GM10847 (cell line): Measurements from ENCODE around the gene PKHD1.

ENCODE experiments used
- POLR2A ChIP-seq: IDR thresholded peaks from 2 replicates; pipeline ENCODE4 v1.6.1; 2011; ENCODE audit not compliant: insufficient read length; ENCODE audit errors: extremely low read depth

Gene PKHD1

DNA sequence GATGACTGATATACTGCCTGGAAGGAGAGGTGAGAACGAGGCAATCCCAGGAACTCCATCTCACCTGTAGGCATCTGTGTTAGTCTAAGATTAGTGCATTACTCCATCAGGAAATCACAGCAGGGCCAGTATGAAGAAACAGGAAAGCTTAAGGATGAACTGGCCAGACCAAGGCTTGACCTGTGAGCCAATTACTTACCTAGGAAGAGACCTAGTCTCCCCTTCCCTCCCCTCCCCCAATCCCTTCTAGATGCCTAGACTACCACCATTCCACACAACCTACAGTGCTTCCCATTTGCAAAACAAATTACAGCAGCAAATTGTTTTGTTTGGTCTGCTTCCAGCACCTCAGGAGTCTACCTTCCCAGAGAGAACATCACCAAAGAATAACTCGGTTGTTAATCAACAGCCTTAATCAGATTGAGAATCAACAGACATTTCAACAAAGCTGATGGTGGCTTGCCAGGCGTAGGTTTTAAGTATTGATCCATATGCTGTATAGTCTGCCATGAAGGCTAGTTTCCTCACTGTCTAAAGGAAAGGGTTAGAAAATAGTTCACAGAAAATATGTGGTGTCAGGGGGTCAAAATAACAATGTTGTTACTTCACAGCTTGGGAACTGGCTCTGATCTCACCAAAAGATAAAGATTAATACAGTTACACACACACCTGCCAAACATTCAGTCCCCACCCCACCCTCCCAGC is 10.1 kb downstream of the PKHD1 start:
- no peak for TF ChIP-seq POLR2A

DNA sequence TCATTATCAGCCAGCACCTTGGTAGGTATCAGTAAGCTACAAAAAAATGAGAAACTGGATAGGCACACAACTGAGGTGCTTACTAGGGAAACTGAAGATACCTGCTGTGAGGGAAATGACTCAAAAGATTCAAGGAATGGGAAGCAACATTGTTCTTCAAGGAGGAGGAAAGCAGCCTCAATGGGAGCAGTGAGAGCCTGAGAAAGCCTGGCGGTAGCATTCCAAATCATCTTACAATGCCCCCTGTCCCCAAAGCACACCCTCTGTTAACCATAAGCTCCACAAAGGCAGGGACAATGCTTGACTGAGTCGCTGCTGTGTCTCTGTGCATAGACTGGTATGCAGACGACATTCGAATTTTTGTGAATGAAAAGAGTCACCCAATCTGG is 10.6 kb downstream of the PKHD1 start:
- no peak for TF ChIP-seq POLR2A

DNA sequence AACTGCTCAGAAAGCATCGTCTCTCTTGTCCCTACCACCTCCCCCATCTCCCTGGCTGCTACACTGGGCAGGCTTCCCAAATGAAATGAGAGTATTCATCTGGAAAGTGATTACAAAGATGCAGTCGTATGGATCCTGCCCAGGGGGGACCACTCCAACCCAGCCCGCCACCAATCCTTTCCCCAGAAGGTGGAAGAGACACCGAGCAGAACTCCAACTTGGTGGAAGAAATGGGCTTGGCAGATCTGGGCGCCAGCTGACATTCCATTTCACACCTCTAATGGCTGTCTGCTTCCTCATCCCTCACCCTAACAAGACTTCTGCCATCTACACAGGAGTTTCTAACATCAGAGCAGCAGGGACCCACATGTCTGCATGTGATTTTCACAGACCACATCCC is 12.7 kb downstream of the PKHD1 start:
- no peak for TF ChIP-seq POLR2A

DNA sequence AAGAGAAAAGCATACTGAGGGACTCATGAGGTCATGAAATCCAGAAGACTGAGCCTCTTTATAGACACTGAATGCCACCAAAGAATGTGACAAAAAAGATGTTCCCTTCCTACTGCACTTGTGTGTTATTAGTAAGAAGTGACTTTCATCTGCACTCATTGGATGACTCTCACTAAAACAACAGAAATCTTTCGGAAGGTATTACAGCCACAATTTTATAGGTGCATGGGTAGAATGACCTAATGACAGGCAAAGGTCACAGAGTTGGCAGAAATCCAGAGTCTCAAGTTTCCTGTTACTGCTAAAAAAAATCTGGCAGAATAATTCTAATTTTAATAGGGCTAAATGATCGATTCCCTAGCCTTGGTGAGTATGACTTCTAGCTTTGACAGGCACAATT is 13.3 kb downstream of the PKHD1 start:
- no peak for TF ChIP-seq POLR2A

- TF ChIP-seq POLR2A: no peak
These were observed 21.8 kb downstream of the PKHD1 start for GRCh38 chr6:52065621-52066020.

GRCh38 chr6:52063584-52064344 is 23.6 kb downstream of the PKHD1 start:
- TF ChIP-seq POLR2A: no peak

DNA sequence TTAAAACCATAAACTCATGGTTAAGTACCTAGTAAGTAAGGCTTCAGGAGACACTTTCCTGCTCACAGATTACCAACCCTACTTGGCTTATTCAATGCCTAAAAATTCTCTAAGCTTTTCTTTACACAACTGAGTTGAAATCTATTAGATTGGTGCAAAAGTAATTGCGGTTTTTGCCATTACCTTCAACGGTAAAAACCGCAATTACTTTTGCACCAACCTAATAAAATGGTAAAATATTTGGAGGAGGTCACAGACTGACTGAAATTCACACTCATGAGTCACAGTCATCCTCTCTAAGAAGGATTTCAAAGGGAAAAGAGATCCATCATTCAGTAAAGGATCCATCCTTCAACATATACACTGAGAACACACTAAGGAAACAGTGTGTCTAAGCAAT is 25.9 kb downstream of the PKHD1 start:
- TF ChIP-seq POLR2A: no peak

DNA sequence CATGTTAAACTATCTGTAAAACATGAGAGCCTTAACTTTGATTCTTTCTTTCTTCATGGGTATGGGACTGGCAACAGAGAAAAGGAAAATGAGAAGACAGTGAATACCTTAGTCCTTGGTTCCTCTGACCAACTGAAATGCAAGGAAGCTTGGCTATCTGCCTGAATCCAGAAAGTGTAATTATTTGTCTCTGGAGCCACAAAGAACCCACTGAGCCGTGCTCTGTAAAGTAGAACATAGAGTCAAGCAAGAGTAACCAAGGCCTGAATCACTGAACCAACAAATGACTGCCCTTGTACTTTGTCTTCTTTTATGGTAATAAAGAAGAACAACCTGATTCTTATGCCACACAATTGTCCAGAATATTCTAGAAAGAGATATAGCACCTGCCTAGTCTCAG is 27.6 kb downstream of the PKHD1 start:
- no peak for TF ChIP-seq POLR2A

DNA sequence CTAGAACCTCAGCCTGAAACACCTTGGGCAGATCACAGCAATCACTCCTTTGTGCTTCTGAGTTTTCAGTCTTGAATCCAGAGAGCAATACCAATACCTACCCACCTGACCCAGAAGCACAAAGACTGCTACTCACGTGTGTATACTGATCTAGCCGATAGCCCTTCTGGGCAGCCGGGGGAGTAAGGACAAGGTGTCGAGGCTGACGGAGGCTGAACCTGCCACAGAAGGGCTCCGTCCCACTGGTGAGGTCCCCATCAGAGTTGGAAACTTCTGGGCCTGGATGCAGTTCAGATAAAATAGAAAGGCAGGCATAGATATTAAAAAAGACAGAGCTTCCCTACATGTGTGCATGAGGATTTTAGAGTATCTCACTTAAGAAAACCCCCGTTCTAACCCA is 32.0 kb downstream of the PKHD1 start:
- TF ChIP-seq POLR2A: no peak

DNA sequence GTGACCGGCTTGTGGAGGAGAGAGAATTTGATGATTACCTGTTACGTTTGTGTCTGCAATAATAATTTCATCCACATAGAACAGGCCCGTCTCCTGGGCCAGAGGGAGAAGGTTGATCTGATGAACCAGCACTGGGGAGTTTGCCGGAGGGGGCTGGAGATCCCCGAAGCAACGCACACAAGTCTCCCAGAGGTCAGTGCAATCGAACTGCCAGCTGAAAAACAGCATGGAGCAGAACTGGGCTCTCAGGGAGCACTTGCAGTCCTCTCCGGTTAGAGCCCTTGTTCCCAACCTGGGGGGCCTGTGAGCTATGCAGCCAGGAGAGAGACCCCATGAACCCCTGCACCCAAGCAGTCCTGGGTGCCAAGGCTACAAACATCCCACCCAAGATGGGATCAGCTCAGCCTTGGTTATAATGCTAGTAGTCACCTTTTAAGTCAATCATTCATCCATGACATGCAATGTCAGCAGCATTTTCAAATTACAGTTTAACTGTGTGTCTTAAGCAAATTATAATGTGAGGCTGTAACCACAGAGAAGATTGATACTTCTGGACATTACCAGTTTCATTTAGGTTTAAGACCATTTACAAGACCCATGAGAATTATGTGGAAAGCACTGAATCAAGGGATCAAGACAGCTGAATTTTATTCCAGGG is 34.2 kb downstream of the PKHD1 start:
- no peak for TF ChIP-seq POLR2A

DNA sequence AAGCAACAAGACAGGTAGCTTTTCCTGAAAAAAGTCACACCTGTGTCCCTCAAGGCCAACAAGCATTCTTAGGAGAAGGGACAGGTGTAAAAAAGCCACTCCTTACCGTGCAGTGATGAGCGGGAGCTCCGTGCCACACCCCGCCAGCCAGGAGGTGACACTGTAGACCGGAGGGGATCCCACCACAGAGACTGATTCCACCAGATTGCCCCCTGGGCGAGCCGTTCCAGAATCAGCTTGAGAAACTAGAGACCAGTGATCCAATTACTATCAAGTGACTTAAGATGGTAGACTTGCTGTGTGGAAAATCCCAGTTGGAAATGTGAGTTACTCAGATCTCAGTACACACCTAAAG is 37.4 kb downstream of the PKHD1 start:
- no peak for TF ChIP-seq POLR2A

DNA sequence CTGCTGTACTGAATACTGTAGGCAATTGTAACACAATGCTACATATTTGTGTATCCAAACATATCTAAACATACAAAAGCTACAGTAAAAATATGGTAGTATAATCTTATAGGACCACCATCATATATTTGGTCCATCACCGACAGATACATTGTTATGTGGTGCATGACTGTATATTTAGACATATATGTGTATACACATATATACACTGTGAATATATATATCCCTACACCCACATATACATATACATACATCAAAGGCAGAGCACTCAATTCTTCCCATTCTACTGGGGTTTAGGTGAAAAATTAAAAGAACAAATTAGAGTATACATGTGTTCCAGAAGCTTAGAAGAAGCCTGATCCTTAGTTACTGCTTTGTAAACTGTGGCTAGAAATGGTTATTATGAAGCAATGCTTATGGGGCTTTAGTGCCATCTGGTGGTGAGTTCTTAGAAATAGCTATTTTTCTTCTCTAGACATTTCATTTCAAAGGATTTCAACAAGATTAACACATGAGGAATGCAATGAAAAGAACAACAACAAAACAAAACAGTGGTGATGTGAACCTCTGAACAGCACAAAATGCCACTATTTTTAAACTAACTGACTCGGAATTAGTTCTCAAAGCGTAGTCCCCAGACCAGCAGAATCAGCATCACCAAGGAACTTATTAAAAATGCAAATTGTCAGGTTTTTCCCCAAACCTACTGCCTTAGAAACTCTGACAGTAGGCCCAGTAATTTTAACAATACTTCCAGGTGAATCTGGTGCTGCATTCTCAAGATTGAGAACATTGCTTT is 38.0 kb downstream of the PKHD1 start:
- TF ChIP-seq POLR2A: no peak

- no peak for TF ChIP-seq POLR2A
These were observed 41.0 kb downstream of the PKHD1 start for GRCh38 chr6:52046456-52046855.

DNA sequence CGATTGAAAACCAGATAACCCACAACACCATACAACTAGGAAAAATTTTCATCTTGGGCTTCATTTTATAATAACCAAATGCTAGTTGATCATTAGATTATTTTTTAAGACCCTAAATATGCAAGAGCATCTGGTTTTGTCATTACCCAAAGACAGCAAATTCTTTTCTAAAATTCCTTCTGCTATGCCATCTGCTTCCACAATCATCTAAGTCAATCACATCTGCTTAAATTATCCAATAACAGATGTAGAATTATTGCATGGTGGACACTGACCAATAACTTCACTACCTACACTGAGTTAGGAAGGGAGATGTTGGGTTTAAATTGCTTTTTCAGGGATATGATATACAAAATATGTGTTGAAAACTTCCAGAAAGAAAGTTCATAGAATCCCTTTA is 41.9 kb downstream of the PKHD1 start:
- TF ChIP-seq POLR2A: no peak

DNA sequence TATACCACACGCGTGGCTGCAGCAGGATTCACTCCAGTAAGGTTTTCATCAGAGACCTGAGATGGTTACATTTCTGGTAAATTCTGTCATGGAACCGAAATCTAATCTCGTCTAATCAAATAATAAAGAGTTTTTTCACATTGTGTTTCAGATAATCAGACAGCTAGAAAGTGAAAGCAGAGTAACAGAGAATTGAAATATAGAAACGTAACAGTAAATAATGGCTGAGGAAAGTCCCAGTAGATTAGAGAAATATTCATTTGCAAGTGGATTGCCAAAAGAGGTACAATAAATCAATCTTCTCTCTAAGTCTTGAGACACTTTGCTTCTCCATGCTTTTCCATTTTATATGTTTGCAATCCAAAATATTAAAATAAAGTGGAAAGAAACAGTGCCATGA is 42.4 kb downstream of the PKHD1 start:
- no peak for TF ChIP-seq POLR2A
